Esophagus muscularis mucosa (tissue), 4 donors: Measurements from ENCODE around the gene WDR38. TPM values are rescaled to one million over a fixed set of nuclear protein-coding genes. Genes with fewer than 3 reads are reported as not detected.

ENCODE experiments used
- DNase-seq: peaks from one replicate; pipeline ENCODE4 v3.0.0-alpha.2; 2017; ENCODE audit errors: extremely low spot score
- H3K27ac ChIP-seq, 4 donors: fragments of 200-600 bp; sonication (generic); replicated peaks in 1 of 4; 1 replicate in 3 of 4; 2 replicates in 1 of 4; pipeline ENCODE4 v1.5.1; 2016 to 2019; ENCODE audit warnings: mild to moderate bottlenecking in 1 of 4
- H3K27me3 ChIP-seq, 4 donors: fragments of 200-600 bp; sonication (generic); one replicate each; pipeline versions ENCODE4 v1.5.1 to v1.6.0; 2016 to 2019
- H3K36me3 ChIP-seq, 4 donors: fragments of 200-600 bp; sonication (generic); one replicate each; pipeline ENCODE4 v1.5.1; 2016 to 2019
- H3K4me1 ChIP-seq, 4 donors: fragments of 200-600 bp; sonication (generic); one replicate each; pipeline ENCODE4 v1.5.1; 2016 to 2019
- H3K4me3 ChIP-seq, 4 donors: fragments of 200-600 bp; sonication (generic); 1 replicate in 2 of 4; 2 replicates in 2 of 4; pipeline ENCODE4 v1.5.1; 2016 to 2019; ENCODE audit warnings: mild to moderate bottlenecking in 4 of 4, moderate library complexity in 1 of 4
- H3K9me3 ChIP-seq, 4 donors: fragments of 200-600 bp; sonication (generic); 1 replicate in 3 of 4; 2 replicates in 1 of 4; pipeline ENCODE4 v1.5.1; 2016 to 2019
- EP300 ChIP-seq: sonication (generic); formaldehyde crosslinking; IDR thresholded peaks from one replicate; pipeline ENCODE4 v1.6.1; 2017; ENCODE audit warnings: antibody characterized with exemption
- POLR2A ChIP-seq: fragments of 450-650 bp; IDR thresholded peaks from one replicate; pipeline ENCODE4 v1.6.1; 2017; ENCODE audit warnings: antibody characterized with exemption, moderate library complexity, mild to moderate bottlenecking, low read depth
- POLR2AphosphoS5 ChIP-seq, 2 donors: sonication (generic); formaldehyde crosslinking; IDR thresholded peaks; one replicate each; pipeline ENCODE4 v1.6.1; 2017; ENCODE audit warnings: antibody characterized with exemption in 2 of 2
- WGBS: methylation state at CpG from one replicate; pipeline ENCODE4 v1.1.5; 2018; 5-methylcytosine and 5-hydroxymethylcytosine counted together
- intact Hi-C: fragments of 100-400 bp; cut with DNase I; formaldehyde crosslinking; loops from one replicate; pipeline ENCODE4 v1.15.1; 2023
- total RNA-seq, 4 donors: library from RNA; depleted of rRNA; stranded (reverse); fragments of >200 nt; gene quantifications; one replicate each; pipeline versions ENCODE4 v1.1.0 to v1.2.1, GENCODE V29; 2016
- TF ChIP-seq, protein P1 (sequence below), 3 experiments: fragments of 200-600 bp in 2 of 3; fragments of 450-650 bp in 1 of 3; sonication (generic) in 2 of 3; IDR thresholded peaks; one replicate each; pipeline ENCODE4 v1.5.1; 2017 to 2019; ENCODE audit warnings: antibody characterized with exemption in 3 of 3, mild to moderate bottlenecking in 2 of 3, moderate library complexity in 1 of 3

The WDR38 gene
- total RNA-seq, 4 donors from 2014 or later: 0.32 TPM; not detected in 3

DNA sequence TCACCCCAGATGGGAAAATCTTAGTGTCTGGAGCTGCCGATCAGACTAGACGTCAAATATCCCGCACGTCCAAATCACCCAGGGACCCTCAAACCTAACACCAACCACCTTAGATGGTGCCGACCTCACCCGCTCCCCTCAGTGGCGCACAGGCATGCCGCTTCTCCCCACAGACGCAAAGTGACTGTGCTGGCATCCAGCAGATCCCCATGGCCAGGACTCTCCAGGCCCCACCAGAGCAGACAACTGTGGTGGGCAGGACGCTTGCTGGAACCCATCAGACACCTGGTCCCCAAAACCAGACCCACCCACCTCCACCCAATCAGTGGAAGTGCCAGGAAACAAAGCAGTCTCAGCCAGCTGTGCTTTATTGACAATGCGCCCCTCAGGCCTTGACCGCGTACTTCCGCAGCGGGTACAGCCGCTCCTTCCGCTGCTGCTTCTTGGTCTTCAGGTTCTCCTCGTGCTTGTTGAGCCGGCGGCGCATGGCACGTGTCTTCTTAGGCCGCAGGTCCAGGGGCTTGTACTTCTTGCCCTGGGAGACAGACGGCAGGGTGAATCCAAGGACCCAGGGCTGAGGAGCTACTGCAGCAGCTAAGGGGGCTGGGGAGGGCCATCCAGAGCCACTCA lies 4.4 kb downstream of the WDR38 start:
- intact Hi-C loops: loop anchor here (10.0 kb wide), 1 partner anchor 287 kb away; the partner anchor contains the start of gene SCAI
- WGBS: no CpG with 5 or more reads among the region's 24 CpGs
- Histone ChIP-seq H3K36me3 (peaks cover 35 to 55% (median 48%) of the 10 kb centered on the region in 4 donors), H3K9me3 (no peaks in the 10 kb centered on the region), H3K4me3 (no peak overlapping the region), H3K4me1 (peaks cover 28 to 47% (median 42%) of the 10 kb centered on the region in 4 donors), H3K27me3 (no peaks in the 10 kb centered on the region), H3K27ac (no peak overlapping the region)
- DNase-seq: no peak
- TF ChIP-seq POLR2AphosphoS5 (IDR thresholded peaks at IDR 0.05): no peak
- TF ChIP-seq, protein P1, sequence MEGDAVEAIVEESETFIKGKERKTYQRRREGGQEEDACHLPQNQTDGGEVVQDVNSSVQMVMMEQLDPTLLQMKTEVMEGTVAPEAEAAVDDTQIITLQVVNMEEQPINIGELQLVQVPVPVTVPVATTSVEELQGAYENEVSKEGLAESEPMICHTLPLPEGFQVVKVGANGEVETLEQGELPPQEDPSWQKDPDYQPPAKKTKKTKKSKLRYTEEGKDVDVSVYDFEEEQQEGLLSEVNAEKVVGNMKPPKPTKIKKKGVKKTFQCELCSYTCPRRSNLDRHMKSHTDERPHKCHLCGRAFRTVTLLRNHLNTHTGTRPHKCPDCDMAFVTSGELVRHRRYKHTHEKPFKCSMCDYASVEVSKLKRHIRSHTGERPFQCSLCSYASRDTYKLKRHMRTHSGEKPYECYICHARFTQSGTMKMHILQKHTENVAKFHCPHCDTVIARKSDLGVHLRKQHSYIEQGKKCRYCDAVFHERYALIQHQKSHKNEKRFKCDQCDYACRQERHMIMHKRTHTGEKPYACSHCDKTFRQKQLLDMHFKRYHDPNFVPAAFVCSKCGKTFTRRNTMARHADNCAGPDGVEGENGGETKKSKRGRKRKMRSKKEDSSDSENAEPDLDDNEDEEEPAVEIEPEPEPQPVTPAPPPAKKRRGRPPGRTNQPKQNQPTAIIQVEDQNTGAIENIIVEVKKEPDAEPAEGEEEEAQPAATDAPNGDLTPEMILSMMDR (IDR thresholded peaks at IDR 0.05): no peak
- TF ChIP-seq EP300: no peak
- TF ChIP-seq POLR2A: no peak

DNA sequence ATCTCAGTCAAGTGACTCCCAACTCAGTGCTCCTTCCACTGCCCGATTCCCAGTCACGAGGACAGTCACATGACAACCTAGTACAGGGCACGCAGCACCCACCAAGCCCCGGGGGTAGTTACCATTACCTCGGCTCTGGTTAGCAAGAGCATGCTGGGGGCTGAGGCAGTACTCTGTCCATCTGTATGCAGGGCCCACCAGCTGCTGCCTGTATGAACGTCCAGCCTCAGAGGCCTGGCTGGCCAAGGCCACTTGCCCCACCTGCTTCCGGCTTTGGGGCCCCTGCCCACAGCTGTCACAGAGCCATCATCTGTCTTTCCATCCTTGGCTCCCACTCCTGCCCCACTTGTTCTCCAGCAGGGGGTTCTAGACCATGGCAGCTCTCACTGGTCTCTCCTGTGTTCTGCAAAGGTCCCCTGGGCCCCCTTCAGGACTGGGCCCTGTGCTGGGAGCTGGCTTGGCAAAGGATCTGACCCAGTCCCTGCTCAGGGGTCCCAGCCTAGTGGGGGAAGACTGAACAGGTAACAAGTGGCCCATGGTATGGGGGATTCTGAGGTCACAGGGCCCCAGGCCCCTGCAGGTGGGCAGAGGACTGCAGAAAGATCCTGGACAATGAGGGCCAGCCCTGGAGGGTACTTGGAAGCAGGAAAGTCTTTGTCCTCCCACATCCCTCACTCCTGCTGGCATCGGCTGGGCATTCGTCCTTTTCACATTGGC lies 5.2 kb downstream of the WDR38 start:
- intact Hi-C loops: loop anchor here (10.0 kb wide), 1 partner anchor 286 kb away; the partner anchor contains the start of gene SCAI
- Histone ChIP-seq H3K4me3 (no peak overlapping the region), H3K27me3 (no peaks in the 10 kb centered on the region), H3K27ac (no peak overlapping the region), H3K36me3 (peaks cover 35 to 55% (median 48%) of the 10 kb centered on the region in 4 donors), H3K4me1 (peaks cover 24 to 42% (median 39%) of the 10 kb centered on the region in 4 donors), H3K9me3 (no peaks in the 10 kb centered on the region)
- no peak for TF ChIP-seq POLR2A
- no peak for TF ChIP-seq EP300
- TF ChIP-seq, protein P1 (IDR thresholded peaks at IDR 0.05): no peak
- TF ChIP-seq POLR2AphosphoS5 (IDR thresholded peaks at IDR 0.05): no peak
- WGBS: 65% methylated on average over 4 of the region's 9 CpGs
- no peak for DNase-seq

DNA sequence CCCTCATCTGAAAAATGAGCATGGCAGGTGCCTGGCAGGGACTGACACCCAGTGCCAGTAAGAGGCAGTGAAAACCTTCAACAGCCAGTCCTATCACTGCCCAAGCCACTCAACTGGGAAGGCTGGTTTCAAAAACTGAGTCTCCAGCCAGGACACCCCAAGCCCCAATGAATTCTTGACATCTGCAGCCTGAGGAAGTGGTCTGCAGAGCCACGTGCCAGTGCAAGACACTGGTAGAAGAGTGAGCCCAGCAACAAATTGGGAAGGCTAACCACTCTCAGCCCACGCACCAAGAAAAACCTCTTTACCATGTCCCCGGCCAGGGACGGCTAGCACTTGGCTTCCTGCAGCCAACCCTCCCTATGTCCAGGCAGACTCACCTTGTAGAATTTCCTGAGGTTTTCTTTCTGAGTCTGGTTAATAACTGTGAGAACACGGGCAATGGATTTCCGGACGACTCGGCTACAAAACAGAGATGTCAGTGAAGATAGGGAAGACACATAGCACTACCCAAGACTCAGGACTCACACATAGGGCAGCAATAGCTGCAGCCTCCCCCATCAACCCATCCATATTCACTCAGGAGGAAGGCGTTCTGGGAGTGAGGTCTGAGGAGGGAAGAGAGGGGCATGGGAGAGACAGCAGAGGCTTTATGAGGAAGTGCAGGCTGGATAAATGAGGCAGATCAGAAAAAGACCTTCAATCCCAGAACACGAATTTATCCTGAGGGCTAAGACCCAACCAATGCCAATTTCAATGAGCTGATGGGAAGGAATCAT lies 6.7 kb downstream of the WDR38 start:
- H3K27me3 ChIP-seq: no peaks in the 10 kb centered on the region
- peak overlapping the region in 2 of 4 donors; percentile 84 to 89 for H3K27ac ChIP-seq
- WGBS: 62% methylated on average over 9 of the region's 10 CpGs
- peaks cover 35 to 55% (median 48%) of the 10 kb centered on the region in 4 donors for H3K36me3 ChIP-seq
- H3K9me3 ChIP-seq: no peaks in the 10 kb centered on the region
- H3K4me1 ChIP-seq: peaks cover 24 to 41% (median 36%) of the 10 kb centered on the region in 4 donors
- peak overlapping the region in 3 of 4 donors; percentile 66 to 83 (median 75) for H3K4me3 ChIP-seq
- DNase-seq: no peak
- intact Hi-C loops: loop anchor here (10.0 kb wide), 2 partner anchors 285 to 335 kb away; partner anchors contain the start of gene SCAI
- TF ChIP-seq EP300 (no peak), POLR2A (no peak), POLR2AphosphoS5 (IDR thresholded peaks at IDR 0.05) (no peak)
- TF ChIP-seq, protein P1 (IDR thresholded peaks at IDR 0.05): no peak

DNA sequence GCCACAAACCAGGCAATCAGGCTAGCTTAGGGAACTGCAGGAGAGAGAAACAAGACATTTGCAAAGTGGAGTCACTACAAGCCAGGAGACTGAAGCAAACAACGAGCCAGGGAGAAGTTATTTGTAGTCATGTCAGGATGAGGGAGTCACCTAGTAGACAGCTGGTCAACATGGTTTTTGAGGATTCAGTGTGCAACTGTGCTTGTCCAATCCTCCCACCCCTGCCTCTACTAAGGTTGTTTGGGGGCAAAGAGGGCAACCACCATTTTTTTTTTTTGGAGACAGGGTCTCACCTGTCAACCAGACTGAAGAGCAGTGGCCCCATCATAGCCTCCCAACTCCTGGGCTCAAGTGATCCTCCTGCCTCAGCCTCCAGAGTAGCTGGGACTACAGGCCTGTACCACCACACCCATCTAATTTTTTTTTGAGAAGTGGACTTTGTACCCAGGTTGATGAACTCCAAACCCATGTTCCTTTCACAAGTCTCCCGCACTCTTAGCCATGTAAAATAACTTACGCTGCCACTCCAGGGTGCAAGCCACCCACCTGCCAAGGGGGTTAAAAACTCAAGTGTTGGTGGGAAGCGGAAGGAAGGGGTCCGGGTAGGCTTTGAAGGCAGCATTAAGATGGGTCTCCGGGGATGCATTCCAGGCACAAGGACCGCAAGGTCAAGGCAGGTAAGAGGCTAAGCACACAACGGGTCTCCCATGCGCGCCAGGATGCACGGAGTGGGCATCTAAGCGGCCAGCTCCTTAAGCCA lies 7.5 kb downstream of the WDR38 start:
- Histone ChIP-seq H3K4me1 (peaks cover 24 to 41% (median 36%) of the 10 kb centered on the region in 4 donors), H3K36me3 (peaks cover 35 to 52% (median 48%) of the 10 kb centered on the region in 4 donors), H3K4me3 (peak overlapping the region; percentile 66 to 83 (median 72)), H3K27ac (peak overlapping the region; percentile 84 to 89 (median 87)), H3K27me3 (no peaks in the 10 kb centered on the region), H3K9me3 (no peaks in the 10 kb centered on the region)
- TF ChIP-seq EP300 (no peak), POLR2A (no peak), POLR2AphosphoS5 (IDR thresholded peaks at IDR 0.05) (no peak)
- TF ChIP-seq, protein P1 (IDR thresholded peaks at IDR 0.05): no peak
- no peak for DNase-seq
- 5% methylated on average over 11 of the region's 12 CpGs for WGBS
- intact Hi-C loops: loop anchor here (10.0 kb wide), 1 partner anchor 334 kb away; no protein-coding TSS in a partner anchor
